ENCODE data around the gene ARID5B. TPM values are rescaled to one million over a fixed set of nuclear protein-coding genes. Genes with fewer than 3 reads are reported as not detected.

ARID5B gene
- total and polyA plus RNA-seq, 2 experiments from 2014 or later = 1.3 to 1.6 TPM

GRCh38 chr10:62103857-62104256 is 202.4 kb downstream of the ARID5B start (continued):
- TF ChIP-seq CTCF (conservative IDR thresholded peaks at IDR 0.05; ENCODE audit: low read depth in 2 of 2) = no peak
- no peak for TF ChIP-seq NANOG (IDR thresholded peaks at IDR 0.05; ENCODE audit: borderline replicate concordance)
- no peak for TF ChIP-seq ZNF462 (CRISPR knock-in tag; IDR thresholded peaks at IDR 0.05)
- no peak for TF ChIP-seq JUNB (IDR thresholded peaks at IDR 0.05; ENCODE audit: unreplicated experiment)

GRCh38 chr10:62106929-62107519 is 205.5 kb downstream of the ARID5B start:
- Mint-ChIP-seq H3K9me3 (no peaks in the 10 kb centered on the region), H3K27ac (no peak overlapping the region), H3K27me3 (ENCODE audit: insufficient read depth, low read depth, poor library complexity) (peaks cover 1% of the 10 kb centered on the region), H3K4me3 (no peak overlapping the region), H3K4me1 (no peaks in the 10 kb centered on the region), H3K36me3 (ENCODE audit: low read depth) (no peaks in the 10 kb centered on the region)
- no peaks in the 10 kb centered on the region for H3K79me2 ChIP-seq (replicated peaks; ENCODE audit: insufficient read depth)
- H3K4me3 ChIP-seq = no peak overlapping the region
- H3F3A ChIP-seq (replicated peaks; ENCODE audit: low read depth) = no peaks in the 10 kb centered on the region
- ATAC-seq = no peak
- H3K4me2 ChIP-seq = no peak overlapping the region
- no peak overlapping the region for H2AFZ ChIP-seq
- H3K36me3 ChIP-seq (ENCODE audit: insufficient read depth) = no peaks in the 10 kb centered on the region
- no peaks in the 10 kb centered on the region for H4K20me1 ChIP-seq (replicated peaks; ENCODE audit: insufficient read depth)
- no peak overlapping the region for H3K27ac ChIP-seq (ENCODE audit: low read depth)
- H3K9me2 ChIP-seq (ENCODE audit: insufficient read depth) = no peaks in the 10 kb centered on the region
- no peak for DNase-seq (ENCODE audit: low spot score)
- H3K27me3 ChIP-seq (ENCODE audit: insufficient read depth) = no peaks in the 10 kb centered on the region
- H3K4me1 ChIP-seq (ENCODE audit: insufficient read depth) = no peaks in the 10 kb centered on the region
- TF ChIP-seq POLR2AphosphoS5 (IDR thresholded peaks at IDR 0.05; ENCODE audit: low read depth) = no peak
- no peak for TF ChIP-seq NANOG (IDR thresholded peaks at IDR 0.05; ENCODE audit: borderline replicate concordance)
- TF ChIP-seq ETS1 (IDR thresholded peaks at IDR 0.05) = no peak
- TF ChIP-seq REST (IDR thresholded peaks at IDR 0.05; ENCODE audit: unreplicated experiment) = no peak
- TF ChIP-seq EZH2phosphoT487 (IDR thresholded peaks at IDR 0.05; ENCODE audit: unreplicated experiment) = no peak
- TF ChIP-seq STAT1 (IDR thresholded peaks at IDR 0.05; ENCODE audit: unreplicated experiment) = no peak
- no peak for TF ChIP-seq CTCF (conservative IDR thresholded peaks at IDR 0.05; ENCODE audit: low read depth in 2 of 2)

All from GM23338 (cell line).